GM21737 (cell line): ENCODE data around the gene RBPMS2.

ENCODE experiments used
- ATAC-seq: cut with Tn5 transposase; IDR thresholded peaks from one replicate; pipeline ENCODE4 v1.9.1; 2021; ENCODE audit warnings: mild to moderate bottlenecking, moderate library complexity; ENCODE audit not compliant: unreplicated experiment

Gene RBPMS2

GRCh38 chr15:64791401-64791800 is 16.0 kb upstream of the RBPMS2 start:
- no peak for ATAC-seq

GRCh38 chr15:64783796-64784195 is 8.4 kb upstream of the RBPMS2 start:
- no peak for ATAC-seq

GRCh38 chr15:64782751-64783150 is 7.4 kb upstream of the RBPMS2 start:
- no peak for ATAC-seq

GRCh38 chr15:64781299-64781698 is 5.9 kb upstream of the RBPMS2 start:
- no peak for ATAC-seq

GRCh38 chr15:64780600-64781156 is 5.3 kb upstream of the RBPMS2 start:
- no peak for ATAC-seq

GRCh38 chr15:64779630-64780029 is 4.2 kb upstream of the RBPMS2 start:
- ATAC-seq = no peak

- ATAC-seq = no peak
These were observed 3.6 kb upstream of the RBPMS2 start for GRCh38 chr15:64779024-64779423.

GRCh38 chr15:64776402-64776786 is 1.0 kb upstream of the RBPMS2 start:
- ATAC-seq = no peak

GRCh38 chr15:64774629-64775493 is 528 bp downstream of the RBPMS2 start:
- ATAC-seq = no peak

GRCh38 chr15:64774037-64774628 is 1.3 kb downstream of the RBPMS2 start:
- no peak for ATAC-seq

- no peak for ATAC-seq
These were observed 1.8 kb downstream of the RBPMS2 start for GRCh38 chr15:64773606-64774005.

GRCh38 chr15:64772964-64773363 is 2.4 kb downstream of the RBPMS2 start:
- ATAC-seq = no peak

- no peak for ATAC-seq
These were observed 2.9 kb downstream of the RBPMS2 start for GRCh38 chr15:64772488-64772887.

GRCh38 chr15:64770626-64771025 is 4.8 kb downstream of the RBPMS2 start:
- ATAC-seq = no peak

GRCh38 chr15:64767203-64767602 is 8.2 kb downstream of the RBPMS2 start:
- ATAC-seq = no peak

GRCh38 chr15:64766058-64766457 is 9.3 kb downstream of the RBPMS2 start:
- no peak for ATAC-seq

- no peak for ATAC-seq
These were observed 11.5 kb downstream of the RBPMS2 start for GRCh38 chr15:64763874-64764273.

- ATAC-seq = no peak
These were observed 11.9 kb downstream of the RBPMS2 start for GRCh38 chr15:64763462-64763861.

GRCh38 chr15:64763021-64763420 is 12.4 kb downstream of the RBPMS2 start:
- no peak for ATAC-seq

- ATAC-seq = no peak
These were observed 12.8 kb downstream of the RBPMS2 start for GRCh38 chr15:64762546-64762945.

- no peak for ATAC-seq
These were observed 14.2 kb downstream of the RBPMS2 start for GRCh38 chr15:64761156-64761555.

GRCh38 chr15:64760056-64760455 is 15.3 kb downstream of the RBPMS2 start:
- ATAC-seq = no peak
